AG04450 (cell line): Measurements from ENCODE around the gene SKIDA1. TPM values are rescaled to one million over a fixed set of nuclear protein-coding genes. Genes with fewer than 3 reads are reported as not detected.
A peak's percentile ranks its signal among the peaks of the same experiment; 100 is the strongest.

Source experiments
- CTCF ChIA-PET: fragments of 300-600, 350-600 bp; formaldehyde crosslinking; extraction: SDS; loops from one replicate; lab custom pipeline; 2022; ENCODE audit warnings: antibody characterized with exemption, inconsistent platforms; lab: Charles Lee
- POLR2A ChIA-PET: fragments of 350-600 bp; formaldehyde crosslinking; extraction: SDS; loops from one replicate; lab custom pipeline; 2021; ENCODE audit warnings: antibody characterized with exemption, inconsistent platforms; lab: Yijun Ruan, JAX
- DNase-seq: peaks from one replicate; pipeline ENCODE4 v3.0.0-alpha.2; 2011; ENCODE audit warnings: low read depth, low spot score
- H3K27ac ChIP-seq: one replicate; pipeline ENCODE4 v1.5.1; 2012; ENCODE audit warnings: low read depth, low read length, control low read depth
- H3K27me3 ChIP-seq: one replicate; pipeline ENCODE4 v1.6.0; 2012; ENCODE audit warnings: low read length; ENCODE audit not compliant: control insufficient read depth, insufficient read depth
- H3K4me3 ChIP-seq: 2 replicates; pipeline ENCODE4 v1.5.1; 2011; ENCODE audit warnings: mild to moderate bottlenecking, low read depth, low read length, control low read depth
- H3K9me3 ChIP-seq: 2 replicates; pipeline ENCODE4 v1.5.1; 2012; ENCODE audit warnings: low read length; ENCODE audit not compliant: control insufficient read depth, insufficient read depth
- CTCF ChIP-seq: IDR thresholded peaks from 2 replicates; pipeline ENCODE4 v1.5.1; 2011; ENCODE audit warnings: low read depth, low read length, control low read depth, inconsistent platforms
- polyA plus RNA-seq: library from polyadenylated mRNA; depleted of rRNA; stranded (reverse); fragments of >200 nt; gene quantifications from 2 replicates; pipeline ENCODE4 v1.2.3, GENCODE V29; 2011

SKIDA1 gene
- polyA plus RNA-seq, 1 experiment = 0.62 TPM

- POLR2A ChIA-PET = interaction anchor here (0.7 to 1.1 kb wide), 3 partner anchors 11 to 448 kb away, joined by 3 to 5 read pairs (median 4); partner anchors contain the start of gene SKIDA1
- Histone ChIP-seq H3K27me3 (no peaks in the 10 kb centered on the region), H3K4me3 (peak overlapping the region; percentile 28), H3K9me3 (peaks cover 4% of the 10 kb centered on the region; the same call in 1 of the 2 replicates), H3K27ac (no peak overlapping the region)
- no peak for TF ChIP-seq CTCF
- CTCF ChIA-PET = interaction anchor here (0.5 to 2.5 kb wide), 6 partner anchors 19 to 439 kb away, joined by 3 to 10 read pairs (median 4); no protein-coding TSS in a partner anchor
- DNase-seq = no peak
These were observed 11.2 kb downstream of the SKIDA1 start for GRCh38 chr10:21514129-21514817.

- DNase-seq = no peak
- ChIA-PET POLR2A (no interaction called here), CTCF (no interaction called here)
- no peaks in the 10 kb centered on the region for H3K27me3 ChIP-seq
- H3K9me3 ChIP-seq = peaks cover 4% of the 10 kb centered on the region; the same call in 1 of the 2 replicates
- H3K4me3 ChIP-seq = no peak overlapping the region
- no peak for TF ChIP-seq CTCF
- no peak overlapping the region for H3K27ac ChIP-seq
These were observed 12.1 kb downstream of the SKIDA1 start for GRCh38 chr10:21513405-21513788.

GRCh38 chr10:21512573-21513404, 12.7 kb downstream of the SKIDA1 start:
- Histone ChIP-seq H3K27me3 (no peaks in the 10 kb centered on the region), H3K27ac (no peak overlapping the region), H3K9me3 (peaks cover 4% of the 10 kb centered on the region; the same call in 1 of the 2 replicates), H3K4me3 (no peak overlapping the region)
- no peak for DNase-seq
- TF ChIP-seq CTCF = no peak
- POLR2A ChIA-PET = no interaction called here
- CTCF ChIA-PET = no interaction called here

GRCh38 chr10:21511946-21512572, 13.4 kb downstream of the SKIDA1 start:
- ChIA-PET CTCF (interaction anchor here (1.2 kb wide), 1 partner anchor 233 kb away, joined by 3 read pairs; no protein-coding TSS in a partner anchor), POLR2A (no interaction called here)
- no peak for DNase-seq

More at GRCh38 chr10:21511946-21512572, 13.4 kb downstream of the SKIDA1 start:
- H3K27me3 ChIP-seq = no peaks in the 10 kb centered on the region
- TF ChIP-seq CTCF = no peak
- no peak overlapping the region; the same call in 1 of the 2 replicates for H3K4me3 ChIP-seq
- peaks cover 4% of the 10 kb centered on the region; the same call in 1 of the 2 replicates for H3K9me3 ChIP-seq
- no peak overlapping the region for H3K27ac ChIP-seq
